GM12878 (cell line): ENCODE measurements around the gene NIPSNAP3A. TPM values are rescaled to one million over a fixed set of nuclear protein-coding genes. Genes with fewer than 3 reads are reported as not detected.

ENCODE experiments used
- ATAC-seq: fragments of 200-7000 bp; cut with Tn5 transposase; 3 replicates; pipeline ENCODE4 v1.9.1; 2020; ENCODE audit warnings: mild to moderate bottlenecking, moderate library complexity
- BruUV-seq: library from RNA; stranded (reverse); fragments of 400-500 nt; replicated peaks from 2 replicates; lab custom pipeline; 2021; lab: Mats Ljungman, UMichigan
- CTCF ChIA-PET: fragments of 300-600 bp; sonication (Branson Sonifier 250); formaldehyde crosslinking; extraction: SDS; loops from one replicate; lab custom pipeline; 2021; ENCODE audit warnings: inconsistent platforms; lab: Yijun Ruan, JAX
- POLR2A ChIA-PET: fragments of 350-600 bp; formaldehyde crosslinking; extraction: SDS; loops from one replicate; lab custom pipeline; 2021; ENCODE audit warnings: inconsistent platforms; lab: Charles Lee
- RAD21 ChIA-PET: fragments of 300-600 bp; sonication (Branson Sonifier 250); formaldehyde crosslinking; loops from one replicate; lab custom pipeline; 2023; ENCODE audit warnings: antibody characterized with exemption; ENCODE audit not compliant: unreplicated experiment; lab: Charles Lee
- SMC1A ChIA-PET: fragments of 300-600 bp; sonication (Branson Sonifier 250); formaldehyde crosslinking; loops from one replicate; lab custom pipeline; 2023; ENCODE audit not compliant: unreplicated experiment, uncharacterized antibody; lab: Charles Lee
- DNase-seq: peaks from one replicate; pipeline ENCODE4 v3.0.0-alpha.2; 2011; ENCODE audit warnings: low read depth, low spot score
- FAIRE-seq: peaks from 3 replicates; lab custom pipeline; 2011; peaks lifted over from hg19 to GRCh38; lab: Jason Lieb, UNC
- H2AFZ ChIP-seq: 2 replicates; pipeline ENCODE4 v1.6.0; 2011; ENCODE audit warnings: low read depth, low read length, control low read depth; ENCODE audit not compliant: control insufficient read depth
- H3K27ac ChIP-seq: 2 replicates; pipeline ENCODE4 v1.5.1; 2011; ENCODE audit warnings: control low read depth; ENCODE audit not compliant: control insufficient read depth, insufficient read depth
- H3K27me3 ChIP-seq, 2 experiments: replicated peaks in 1 of 2; 2 replicates each; pipeline versions ENCODE4 v1.6.0 to v1.6.1; 2011; ENCODE audit warnings: low read length in 1 of 2; ENCODE audit not compliant: control insufficient read depth in 2 of 2, insufficient read depth in 2 of 2
- H3K36me3 ChIP-seq, 2 experiments: 2 replicates each; pipeline ENCODE4 v1.5.1; 2011; ENCODE audit warnings: low read length in 1 of 2; ENCODE audit not compliant: control insufficient read depth in 2 of 2, insufficient read depth in 2 of 2
- H3K4me1 ChIP-seq: 2 replicates; pipeline ENCODE4 v1.6.1; 2011; ENCODE audit warnings: mild to moderate bottlenecking, low read length, moderate library complexity, mixed read lengths; ENCODE audit not compliant: control insufficient read depth, insufficient read depth
- H3K4me2 ChIP-seq: 2 replicates; pipeline ENCODE4 v1.6.0; 2011; ENCODE audit warnings: control low read depth; ENCODE audit not compliant: control insufficient read depth, insufficient read depth
- H3K4me3 ChIP-seq: fragments of 200-600 bp; sonication (generic); 2 replicates; pipeline ENCODE4 v1.5.1; 2016
- H3K79me2 ChIP-seq: 2 replicates; pipeline ENCODE4 v1.6.0; 2011; ENCODE audit warnings: low read length; ENCODE audit not compliant: control insufficient read depth, insufficient read depth
- H3K9ac ChIP-seq: 2 replicates; pipeline ENCODE4 v1.8.0; 2011; ENCODE audit warnings: low read length, control low read depth, mixed read lengths; ENCODE audit not compliant: control insufficient read depth, insufficient read depth
- H3K9me3 ChIP-seq: replicated peaks from 3 replicates; pipeline ENCODE4 v1.5.1; 2011; ENCODE audit warnings: mild to moderate bottlenecking, low read length; ENCODE audit not compliant: control insufficient read depth, insufficient read depth
- H4K20me1 ChIP-seq: 2 replicates; pipeline ENCODE4 v1.6.0; 2011; ENCODE audit not compliant: control insufficient read depth, insufficient read depth
- BRCA1 ChIP-seq: IDR thresholded peaks from 2 replicates; pipeline ENCODE4 v1.6.1; 2011; ENCODE audit warnings: low read depth, low read length, improper control_type of control experiment
- EGR1 ChIP-seq, 2 experiments: IDR thresholded peaks; 1 replicate in 1 of 2; 2 replicates in 1 of 2; pipeline ENCODE4 v1.6.1; 2011 to 2012; ENCODE audit warnings: low read depth in 2 of 2, low read length in 2 of 2, borderline replicate concordance in 1 of 2, mild to moderate bottlenecking in 1 of 2, moderate library complexity in 1 of 2
- FOS ChIP-seq: IDR thresholded peaks from 3 replicates; pipeline ENCODE4 v1.6.1; 2011; ENCODE audit warnings: borderline replicate concordance; ENCODE audit not compliant: insufficient read length; ENCODE audit errors: extremely low read depth
- GATAD2B ChIP-seq: fragments of 450-650 bp; conservative IDR thresholded peaks from 2 replicates; pipeline ENCODE4 v1.6.1; 2017; ENCODE audit warnings: low read depth, mild to moderate bottlenecking, moderate library complexity
- IKZF1 ChIP-seq: fragments of 450-650 bp; conservative IDR thresholded peaks from 2 replicates; pipeline ENCODE4 v1.6.1; 2017; ENCODE audit warnings: antibody characterized with exemption, mild to moderate bottlenecking
- LARP7 ChIP-seq: fragments of 450-650 bp; IDR thresholded peaks from 2 replicates; pipeline ENCODE4 v1.6.1; 2017; ENCODE audit warnings: mild to moderate bottlenecking
- MYC ChIP-seq: IDR thresholded peaks from 2 replicates; pipeline ENCODE4 v1.6.1; 2011; ENCODE audit warnings: mild to moderate bottlenecking, low read length, moderate library complexity, inconsistent platforms; ENCODE audit not compliant: insufficient read depth, insufficient replicate concordance, insufficient read length, severe bottlenecking
- NR2C2 ChIP-seq: IDR thresholded peaks from 2 replicates; pipeline ENCODE4 v1.6.1; 2011; ENCODE audit warnings: borderline replicate concordance, low read depth; ENCODE audit not compliant: control insufficient read depth, insufficient read length
- RAD51 ChIP-seq: fragments of 450-650 bp; IDR thresholded peaks from 2 replicates; pipeline ENCODE4 v1.6.1; 2016; ENCODE audit warnings: moderate library complexity, mild to moderate bottlenecking, inconsistent platforms
- RCOR1 ChIP-seq: conservative IDR thresholded peaks from 2 replicates; pipeline ENCODE4 v1.6.1; 2012; ENCODE audit warnings: low read depth, low read length, improper control_type of control experiment
- RUNX3 ChIP-seq: IDR thresholded peaks from 2 replicates; pipeline ENCODE4 v1.6.1; 2012; ENCODE audit warnings: low read length, inconsistent platforms
- ZSCAN29 ChIP-seq: fragments of 450-650 bp; IDR thresholded peaks from 2 replicates; pipeline ENCODE4 v1.6.1; 2017; ENCODE audit warnings: mild to moderate bottlenecking, moderate library complexity
- WGBS: methylation state at CpG from one replicate; pipeline ENCODE4 v1.1.6; 2016; ENCODE audit warnings: low lambda C conversion rate; ENCODE audit not compliant: insufficient replicate concordance, insufficient coverage; ENCODE audit errors: missing lambda C conversion rate; 5-methylcytosine and 5-hydroxymethylcytosine counted together
- in situ Hi-C: fragments of 300-500 bp; cut with MboI; formaldehyde crosslinking; loops from 9 replicates; pipeline ENCODE4 v1.14.3; 2018; ENCODE audit warnings: mixed read lengths
- intact Hi-C: fragments of 100-400 bp; cut with micrococcal nuclease; formaldehyde crosslinking; loops from one replicate; pipeline ENCODE4 v1.14.2; 2022; ENCODE audit not compliant: unreplicated experiment
- polyA plus RNA-seq, 11 experiments: library from polyadenylated mRNA; depleted of rRNA in 4 of 11; unstranded in 6 of 11; stranded (reverse) in 5 of 11; fragments of >200 nt; fragmentation: Nextera tagmentation in 4 of 11; fragmentation: Illumina TruSeq in 1 of 11; extraction: Ambion mirVana in 4 of 11; extraction: Trizol in 1 of 11; gene quantifications; 1 replicate in 1 of 11; 2 replicates in 10 of 11; pipeline versions ENCODE4 v1.2.1 to v1.2.3, GENCODE V29; 2011 to 2016; ENCODE audit warnings: inconsistent platforms in 2 of 11, missing spikeins in 2 of 11, low read depth in 1 of 11
- total RNA-seq, 4 experiments: library from RNA; depleted of rRNA in 3 of 4; stranded (reverse); fragments of >200 nt in 3 of 4; fragmentation: Illumina TruSeq in 1 of 4; extraction: Trizol in 1 of 4; gene quantifications; 2 replicates each; pipeline versions ENCODE4 v1.2.1 to v1.2.3, GENCODE V29; 2013 to 2021

The NIPSNAP3A gene
- total and polyA plus RNA-seq, 10 of the 15 experiments (the other 5 are each of a cell fraction or from before 2014, with no cell fraction given), result 19.1 to 87.2 (median 34.0) TPM

- in situ Hi-C loops (loop anchor here (5.0 kb wide), 2 partner anchors 378 to 638 kb away; no protein-coding TSS in a partner anchor), intact Hi-C loops (loop anchor here (10.0 kb wide), 2 partner anchors 466 to 776 kb away; partner anchors contain the start of genes FKTN and SLC44A1)
- no TSS peak for BruUV-seq
- H3K9ac ChIP-seq, result no peak overlapping the region
- no peak for ATAC-seq
- TF ChIP-seq RUNX3, result no peak
- TF ChIP-seq ZSCAN29, result no peak
- no peak for TF ChIP-seq FOS
- no peak for TF ChIP-seq IKZF1
- TF ChIP-seq LARP7, result no peak
- no peak for TF ChIP-seq MYC
- no peak for TF ChIP-seq NR2C2
- no peak for TF ChIP-seq GATAD2B
- TF ChIP-seq EGR1 (IDR thresholded peaks at IDR 0.05; ENCODE audit: borderline replicate concordance in 1 of 2, low read depth in 2 of 2, low read length in 2 of 2), result no peak
- TF ChIP-seq RAD51, result no peak
- no peak for TF ChIP-seq RCOR1
- TF ChIP-seq BRCA1, result no peak
- H3K79me2 ChIP-seq, result peaks cover 5% of the 10 kb centered on the region; the same call in 1 of the 2 replicates
- SMC1A ChIA-PET, result interaction anchor here (0.8 to 4.0 kb wide), 10 partner anchors 14 to 639 kb away, joined by 3 to 23 read pairs (median 4); partner anchors contain the start of genes NIPSNAP3A and NIPSNAP3B
- H2AFZ ChIP-seq, result no peak overlapping the region
- no peak for DNase-seq
- no peak overlapping the region for H3K4me2 ChIP-seq
- H3K4me3 ChIP-seq, result no peak overlapping the region
- FAIRE-seq, result no peak
- no peaks in the 10 kb centered on the region for H4K20me1 ChIP-seq
- H3K27ac ChIP-seq, result no peak overlapping the region
- WGBS, result 65% methylated on average over 4 of the region's 4 CpGs
- POLR2A ChIA-PET, result interaction anchor here (0.6 kb wide), 1 partner anchor 717 kb away, joined by 5 read pairs; no protein-coding TSS in a partner anchor
- no peaks in the 10 kb centered on the region for H3K27me3 ChIP-seq
- H3K9me3 ChIP-seq, result no peaks in the 10 kb centered on the region
- RAD21 ChIA-PET, result interaction anchor here (0.9 to 2.0 kb wide), 3 partner anchors 13 to 626 kb away, joined by 3 to 5 read pairs (median 3); no protein-coding TSS in a partner anchor
- H3K4me1 ChIP-seq, result peaks cover 17% of the 10 kb centered on the region
- CTCF ChIA-PET, result interaction anchor here (0.6 to 3.6 kb wide), 12 partner anchors 9 to 553 kb away, joined by 3 to 15 read pairs (median 4); partner anchors contain the start of genes NIPSNAP3A and NIPSNAP3B
- H3K36me3 ChIP-seq, result no peaks in the 10 kb centered on the region
Measured at GRCh38 chr9:104778802-104779201, 31.3 kb downstream of the NIPSNAP3A start.
